Stimulated activated CD8-positive, alpha-beta memory T cell treated with anti-CD3 and anti-CD28 coated beads, Interleukin-12 subunit alpha, Interleukin-12 subunit beta, amount 100 ng/mL, for 1 hour (primary cell): ENCODE results near the gene BRPF3.

Experiments
- DNase-seq: peaks from one replicate; pipeline ENCODE4 v3.0.0-alpha.2; 2020; ENCODE audit warnings: low read depth

Gene BRPF3

GRCh38 chr6:36232172-36232571 lies 35.6 kb downstream of the BRPF3 start:
- DNase-seq, result no peak

- DNase-seq, result no peak
These were observed 38.8 kb downstream of the BRPF3 start for GRCh38 chr6:36235309-36235708.

- no peak for DNase-seq
These were observed 39.3 kb downstream of the BRPF3 start for GRCh38 chr6:36235862-36236261.

- no peak for DNase-seq
These were observed 43.2 kb downstream of the BRPF3 start for GRCh38 chr6:36239774-36240173.

GRCh38 chr6:36241728-36242127 lies 45.2 kb downstream of the BRPF3 start:
- DNase-seq, result no peak

- no peak for DNase-seq
These were observed 45.6 kb downstream of the BRPF3 start for GRCh38 chr6:36242161-36242560.

GRCh38 chr6:36242626-36243025 lies 46.1 kb downstream of the BRPF3 start:
- no peak for DNase-seq

GRCh38 chr6:36243562-36244212 lies 47.1 kb downstream of the BRPF3 start:
- DNase-seq, result no peak

- no peak for DNase-seq
These were observed 48.2 kb downstream of the BRPF3 start for GRCh38 chr6:36244641-36245280.

- DNase-seq, result no peak
These were observed 49.1 kb downstream of the BRPF3 start for GRCh38 chr6:36245572-36246061.

GRCh38 chr6:36246506-36247268 lies 50.1 kb downstream of the BRPF3 start:
- DNase-seq, result no peak

- DNase-seq, result no peak
These were observed 51.1 kb downstream of the BRPF3 start for GRCh38 chr6:36247693-36248092.

GRCh38 chr6:36248980-36249379 lies 52.4 kb downstream of the BRPF3 start:
- DNase-seq, result no peak

GRCh38 chr6:36249536-36249935 lies 53.0 kb downstream of the BRPF3 start:
- no peak for DNase-seq

- no peak for DNase-seq
These were observed 55.5 kb downstream of the BRPF3 start for GRCh38 chr6:36252005-36252404.

- DNase-seq, result no peak
These were observed 67.0 kb downstream of the BRPF3 start for GRCh38 chr6:36263390-36264000.

- DNase-seq, result no peak
These were observed 69.2 kb downstream of the BRPF3 start for GRCh38 chr6:36265744-36266143.

GRCh38 chr6:36266913-36267644 lies 70.5 kb downstream of the BRPF3 start:
- no peak for DNase-seq

GRCh38 chr6:36267731-36268477 lies 71.4 kb downstream of the BRPF3 start:
- no peak for DNase-seq

GRCh38 chr6:36268478-36269275 lies 72.1 kb downstream of the BRPF3 start:
- no peak for DNase-seq
